NCI-H2196 (cell line): ENCODE data around the gene ZBP1.
A peak's percentile ranks its signal among the peaks of the same experiment; 100 is the strongest.

Experiments used
- DNase-seq: peaks from one replicate; lab custom pipeline; 2025; ENCODE audit not compliant: unreplicated experiment; lab: John Stamatoyannopoulos, UW

Gene ZBP1

GRCh38 chr20:57619051-57619831, 985 bp downstream of the ZBP1 start:
- DNase-seq = no peak

- DNase-seq = no peak
These were observed 1.5 kb downstream of the ZBP1 start for GRCh38 chr20:57618764-57619050.

- DNase-seq = peak; percentile 18
These were observed 2.0 kb downstream of the ZBP1 start for GRCh38 chr20:57618091-57618763.

GRCh38 chr20:57617079-57617795, 3.0 kb downstream of the ZBP1 start:
- no peak for DNase-seq

- DNase-seq = no peak
These were observed 3.9 kb downstream of the ZBP1 start for GRCh38 chr20:57616143-57616951.

- DNase-seq = no peak
These were observed 4.8 kb downstream of the ZBP1 start for GRCh38 chr20:57615445-57615811.

GRCh38 chr20:57614490-57615444, 5.5 kb downstream of the ZBP1 start:
- DNase-seq = no peak

GRCh38 chr20:57613481-57613921, 6.7 kb downstream of the ZBP1 start:
- no peak for DNase-seq

GRCh38 chr20:57612916-57613315, 7.3 kb downstream of the ZBP1 start:
- DNase-seq = no peak

GRCh38 chr20:57612436-57612835, 7.8 kb downstream of the ZBP1 start:
- DNase-seq = no peak

GRCh38 chr20:57611586-57612311, 8.5 kb downstream of the ZBP1 start:
- no peak for DNase-seq

- DNase-seq = no peak
These were observed 9.8 kb downstream of the ZBP1 start for GRCh38 chr20:57610261-57610952.

- DNase-seq = no peak
These were observed 10.4 kb downstream of the ZBP1 start for GRCh38 chr20:57609842-57610167.

- DNase-seq = no peak
These were observed 11.0 kb downstream of the ZBP1 start for GRCh38 chr20:57609086-57609841.

- DNase-seq = no peak
These were observed 11.7 kb downstream of the ZBP1 start for GRCh38 chr20:57608516-57608915.

GRCh38 chr20:57605878-57606277, 14.3 kb downstream of the ZBP1 start:
- DNase-seq = no peak

GRCh38 chr20:57605045-57605444, 15.2 kb downstream of the ZBP1 start:
- DNase-seq = no peak

GRCh38 chr20:57603120-57603519, 17.1 kb downstream of the ZBP1 start:
- no peak for DNase-seq
